HL-60 (cell line): ENCODE results near the gene DSCAML1.

Experiments used
- DNase-seq, 2 experiments: peaks; one replicate each; pipeline ENCODE4 v3.0.0-alpha.2; 2010 to 2020; ENCODE audit warnings: low read depth in 1 of 2, low spot score in 1 of 2
- H3K27ac ChIP-seq: fragments of 250-450 bp; sonication (Bioruptor Pico); replicated peaks from 2 replicates; pipeline ENCODE4 v1.5.1; 2020; ENCODE audit warnings: mild to moderate bottlenecking, moderate library complexity
- H3K27me3 ChIP-seq: fragments of 250-450 bp; sonication (Bioruptor Pico); 2 replicates; pipeline ENCODE4 v1.5.1; 2021; ENCODE audit warnings: mild to moderate bottlenecking, moderate library complexity; ENCODE audit not compliant: insufficient read depth, poor library complexity, severe bottlenecking
- H3K4me3 ChIP-seq: replicated peaks from 2 replicates; pipeline ENCODE4 v1.5.1; 2011; ENCODE audit warnings: mild to moderate bottlenecking, control low read depth, low read length; ENCODE audit not compliant: insufficient read depth
- CTCF ChIP-seq: IDR thresholded peaks from one replicate; pipeline ENCODE4 v1.5.1; 2011; ENCODE audit warnings: low read length, control low read depth, inconsistent platforms; ENCODE audit not compliant: insufficient read depth
- GABPA ChIP-seq: IDR thresholded peaks from 2 replicates; pipeline ENCODE4 v1.6.1; 2012; ENCODE audit warnings: low read depth
- POLR2AphosphoS5 ChIP-seq: IDR thresholded peaks from 2 replicates; pipeline ENCODE4 v1.6.1; 2012; ENCODE audit warnings: low read depth
- SPI1 ChIP-seq: IDR thresholded peaks from 2 replicates; pipeline ENCODE4 v1.6.1; 2012; ENCODE audit warnings: low read depth, mild to moderate bottlenecking, borderline replicate concordance
- TF ChIP-seq, protein P1 (sequence below): IDR thresholded peaks from 2 replicates; pipeline ENCODE4 v1.6.1; 2012; ENCODE audit warnings: low read depth; ENCODE audit not compliant: insufficient replicate concordance

Gene DSCAML1

GRCh38 chr11:117841551-117842031 lies 44.6 kb upstream of the DSCAML1 start:
- Histone ChIP-seq H3K27me3 (no peaks in the 10 kb centered on the region), H3K4me3 (no peak overlapping the region), H3K27ac (peak overlapping the region; percentile 23)
- TF ChIP-seq GABPA (no peak), SPI1 (no peak), POLR2AphosphoS5 (no peak), CTCF (no peak)
- TF ChIP-seq, protein P1, sequence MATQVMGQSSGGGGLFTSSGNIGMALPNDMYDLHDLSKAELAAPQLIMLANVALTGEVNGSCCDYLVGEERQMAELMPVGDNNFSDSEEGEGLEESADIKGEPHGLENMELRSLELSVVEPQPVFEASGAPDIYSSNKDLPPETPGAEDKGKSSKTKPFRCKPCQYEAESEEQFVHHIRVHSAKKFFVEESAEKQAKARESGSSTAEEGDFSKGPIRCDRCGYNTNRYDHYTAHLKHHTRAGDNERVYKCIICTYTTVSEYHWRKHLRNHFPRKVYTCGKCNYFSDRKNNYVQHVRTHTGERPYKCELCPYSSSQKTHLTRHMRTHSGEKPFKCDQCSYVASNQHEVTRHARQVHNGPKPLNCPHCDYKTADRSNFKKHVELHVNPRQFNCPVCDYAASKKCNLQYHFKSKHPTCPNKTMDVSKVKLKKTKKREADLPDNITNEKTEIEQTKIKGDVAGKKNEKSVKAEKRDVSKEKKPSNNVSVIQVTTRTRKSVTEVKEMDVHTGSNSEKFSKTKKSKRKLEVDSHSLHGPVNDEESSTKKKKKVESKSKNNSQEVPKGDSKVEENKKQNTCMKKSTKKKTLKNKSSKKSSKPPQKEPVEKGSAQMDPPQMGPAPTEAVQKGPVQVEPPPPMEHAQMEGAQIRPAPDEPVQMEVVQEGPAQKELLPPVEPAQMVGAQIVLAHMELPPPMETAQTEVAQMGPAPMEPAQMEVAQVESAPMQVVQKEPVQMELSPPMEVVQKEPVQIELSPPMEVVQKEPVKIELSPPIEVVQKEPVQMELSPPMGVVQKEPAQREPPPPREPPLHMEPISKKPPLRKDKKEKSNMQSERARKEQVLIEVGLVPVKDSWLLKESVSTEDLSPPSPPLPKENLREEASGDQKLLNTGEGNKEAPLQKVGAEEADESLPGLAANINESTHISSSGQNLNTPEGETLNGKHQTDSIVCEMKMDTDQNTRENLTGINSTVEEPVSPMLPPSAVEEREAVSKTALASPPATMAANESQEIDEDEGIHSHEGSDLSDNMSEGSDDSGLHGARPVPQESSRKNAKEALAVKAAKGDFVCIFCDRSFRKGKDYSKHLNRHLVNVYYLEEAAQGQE, result no peak
- DNase-seq, result no peak

DNA sequence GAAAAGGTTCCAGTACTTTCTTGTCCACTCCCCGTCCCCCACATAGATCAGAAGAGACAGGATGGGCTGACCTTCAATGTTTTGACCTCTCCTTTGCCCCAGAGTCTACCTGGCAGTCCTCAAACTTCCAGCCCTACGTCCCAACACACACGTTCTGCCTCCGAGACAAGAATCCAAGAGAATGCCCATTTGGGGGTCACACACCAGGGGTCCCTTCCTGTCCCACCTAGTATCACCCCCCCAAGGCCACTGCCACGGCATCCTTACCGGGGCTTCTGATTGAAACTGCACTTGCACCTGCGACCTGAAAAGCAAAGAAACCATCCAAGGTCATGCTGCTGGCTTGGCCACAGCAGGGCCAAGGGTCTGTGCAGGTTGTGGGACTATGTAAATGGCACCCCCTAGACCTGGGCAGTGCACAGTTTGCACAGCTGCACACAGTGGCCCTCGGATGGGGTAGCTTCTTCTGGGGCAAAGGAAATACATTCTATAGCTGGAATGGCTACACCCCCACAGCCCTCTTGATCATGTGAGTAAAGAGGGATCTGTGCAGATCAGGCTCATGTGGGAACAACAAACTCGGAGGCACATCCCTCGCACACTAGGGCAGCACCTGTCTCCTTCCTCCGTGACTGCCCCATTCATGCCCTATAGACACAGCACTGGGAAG lies 44.0 kb upstream of the DSCAML1 start:
- Histone ChIP-seq H3K27ac (no peak overlapping the region), H3K4me3 (no peak overlapping the region), H3K27me3 (no peaks in the 10 kb centered on the region)
- TF ChIP-seq, protein P1, result no peak
- TF ChIP-seq POLR2AphosphoS5 (no peak), GABPA (no peak), SPI1 (no peak), CTCF (no peak)
- DNase-seq, result no peak

- H3K27ac ChIP-seq, result no peak overlapping the region
Measured at GRCh38 chr11:117839936-117840813, 43.2 kb upstream of the DSCAML1 start.

More at GRCh38 chr11:117839936-117840813, 43.2 kb upstream of the DSCAML1 start:
- no peak overlapping the region for H3K4me3 ChIP-seq
- no peak for DNase-seq
- H3K27me3 ChIP-seq, result no peaks in the 10 kb centered on the region
- TF ChIP-seq GABPA (no peak), CTCF (no peak), POLR2AphosphoS5 (no peak)
